Transverse colon (tissue), 4 donors: ENCODE measurements around the gene DOCK2. TPM values are rescaled to one million over a fixed set of nuclear protein-coding genes. Genes with fewer than 3 reads are reported as not detected.

ENCODE experiments used
- DNase-seq: peaks from one replicate; pipeline ENCODE4 v3.0.0-alpha.2; 2019
- H3K27ac ChIP-seq, 4 donors: fragments of 200-600 bp; sonication (generic); 2 replicates each; pipeline ENCODE4 v1.5.1; 2016 to 2018; ENCODE audit warnings: inconsistent platforms in 4 of 4
- H3K27me3 ChIP-seq: fragments of 200-600 bp; sonication (generic); 2 replicates; pipeline ENCODE4 v1.5.1; 2017; ENCODE audit warnings: inconsistent platforms
- H3K36me3 ChIP-seq, 4 donors: fragments of 200-600 bp; sonication (generic); 2 replicates each; pipeline ENCODE4 v1.5.1; 2017 to 2019; ENCODE audit warnings: inconsistent platforms in 4 of 4
- H3K4me1 ChIP-seq, 4 donors: fragments of 200-600 bp; sonication (generic); 2 replicates each; pipeline ENCODE4 v1.5.1; 2017 to 2020; ENCODE audit warnings: inconsistent platforms in 4 of 4
- H3K4me3 ChIP-seq, 4 donors: fragments of 200-600 bp; sonication (generic); 1 replicate in 1 of 4; 2 replicates in 3 of 4; pipeline versions ENCODE4 v1.5.1 to v1.6.1; 2017 to 2019; ENCODE audit warnings: inconsistent platforms in 4 of 4
- H3K9me3 ChIP-seq, 2 donors: fragments of 200-600 bp; sonication (generic); 2 replicates each; pipeline ENCODE4 v1.5.1; 2017 to 2019; ENCODE audit warnings: inconsistent platforms in 2 of 2
- CTCF ChIP-seq, 5 experiments: fragments of 200-600 bp in 3 of 5; fragments of 450-650 bp in 2 of 5; sonication (generic) in 3 of 5; IDR thresholded peaks; 1 replicate in 2 of 5; 2 replicates in 3 of 5; pipeline ENCODE4 v1.5.1; 2016 to 2017; ENCODE audit warnings: antibody characterized with exemption in 5 of 5, inconsistent platforms in 3 of 5, mild to moderate bottlenecking in 2 of 5, moderate library complexity in 1 of 5
- EP300 ChIP-seq: sonication (generic); formaldehyde crosslinking; IDR thresholded peaks from one replicate; pipeline ENCODE4 v1.6.1; 2017; ENCODE audit warnings: antibody characterized with exemption, low read depth
- POLR2A ChIP-seq: fragments of 450-650 bp; IDR thresholded peaks from one replicate; pipeline ENCODE4 v1.6.1; 2016; ENCODE audit warnings: antibody characterized with exemption, mild to moderate bottlenecking, moderate library complexity
- POLR2AphosphoS5 ChIP-seq, 3 donors: sonication (generic); formaldehyde crosslinking; IDR thresholded peaks; one replicate each; pipeline ENCODE4 v1.6.1; 2016; ENCODE audit warnings: antibody characterized with exemption in 3 of 3
- WGBS, 2 donors: methylation state at CpG; one replicate each; pipeline ENCODE4 v1.1.5; 2018; ENCODE audit warnings: low coverage in 1 of 2; 5-methylcytosine and 5-hydroxymethylcytosine counted together
- in situ Hi-C, 4 donors: fragments of 200-750 bp; cut with MboI; loops; one replicate each; pipeline versions ENCODE4 v1.15.0 to v1.15.1; 2017; ENCODE audit warnings: low sequenced_read_pairs in 3 of 4, low pct_ligation_motif_present in 1 of 4, low pct_unique_long_range_greater_than_20kb in 1 of 4
- intact Hi-C: fragments of 100-400 bp; cut with DNase I; formaldehyde crosslinking; loops from one replicate; pipeline ENCODE4 v1.15.1; 2023; ENCODE audit warnings: low total_unique reads
- total RNA-seq, 4 donors: library from RNA; depleted of rRNA; stranded (reverse); fragments of >200 nt; gene quantifications; one replicate each; pipeline ENCODE4 v1.1.0, GENCODE V29; 2016

Gene DOCK2
- total RNA-seq, 4 donors from 2014 or later, result 8.3 to 24.0 (median 14.3) TPM

GRCh38 chr5:169904508-169904907, 267.4 kb downstream of the DOCK2 start:
- Histone ChIP-seq H3K27ac (no peak overlapping the region), H3K4me3 (no peak overlapping the region), H3K27me3 (no peaks in the 10 kb centered on the region), H3K9me3 (no peaks in the 10 kb centered on the region), H3K36me3 (no peaks in the 10 kb centered on the region), H3K4me1 (no peaks in the 10 kb centered on the region)
- in situ Hi-C loops, result no loop called here
- intact Hi-C loops, result no loop called here
- WGBS, 2 donors, result 66% methylated on average over 5 of the region's 5 CpGs; no CpG with 5 or more reads in 1 of the 2 donors
- no peak for DNase-seq
- no peak for TF ChIP-seq POLR2AphosphoS5 (IDR thresholded peaks at IDR 0.05)
- no peak for TF ChIP-seq POLR2A
- no peak for TF ChIP-seq CTCF (IDR thresholded peaks at IDR 0.05)
- TF ChIP-seq EP300, result no peak

- no peaks in the 10 kb centered on the region for H3K36me3 ChIP-seq
- no peak overlapping the region for H3K4me3 ChIP-seq
- intact Hi-C loops (no loop called here), in situ Hi-C loops (no loop called here)
- H3K27ac ChIP-seq, result no peak overlapping the region
- DNase-seq, result no peak
- H3K9me3 ChIP-seq, result no peaks in the 10 kb centered on the region
- no peaks in the 10 kb centered on the region for H3K27me3 ChIP-seq
- no peaks in the 10 kb centered on the region for H3K4me1 ChIP-seq
- WGBS, 2 donors, result 83 to 92% methylated on average over 1 of the region's 1 CpG
- no peak for TF ChIP-seq EP300
- TF ChIP-seq POLR2A, result no peak
- no peak for TF ChIP-seq POLR2AphosphoS5 (IDR thresholded peaks at IDR 0.05)
- no peak for TF ChIP-seq CTCF (IDR thresholded peaks at IDR 0.05)
Observed at GRCh38 chr5:169905017-169905416, 267.9 kb downstream of the DOCK2 start.

- Histone ChIP-seq H3K36me3 (no peaks in the 10 kb centered on the region), H3K27me3 (no peaks in the 10 kb centered on the region), H3K9me3 (no peaks in the 10 kb centered on the region), H3K4me1 (no peaks in the 10 kb centered on the region), H3K4me3 (no peak overlapping the region), H3K27ac (no peak overlapping the region)
- no peak for TF ChIP-seq CTCF (IDR thresholded peaks at IDR 0.05)
- TF ChIP-seq POLR2AphosphoS5 (IDR thresholded peaks at IDR 0.05), result no peak
- TF ChIP-seq EP300, result no peak
- no peak for TF ChIP-seq POLR2A
- intact Hi-C loops (no loop called here), in situ Hi-C loops (no loop called here)
- WGBS, 2 donors, result 80 to 86% methylated on average over 4 to 8 of the region's 8 CpGs
- DNase-seq, result no peak
Observed at GRCh38 chr5:169906745-169907649, 269.9 kb downstream of the DOCK2 start.

- no peaks in the 10 kb centered on the region for H3K9me3 ChIP-seq
- no peak for TF ChIP-seq CTCF (IDR thresholded peaks at IDR 0.05)
- TF ChIP-seq POLR2A, result no peak
- TF ChIP-seq POLR2AphosphoS5 (IDR thresholded peaks at IDR 0.05), result no peak
- no peak for TF ChIP-seq EP300
- H3K36me3 ChIP-seq, result no peaks in the 10 kb centered on the region
- no peak overlapping the region for H3K4me3 ChIP-seq
- WGBS, 2 donors, result 47 to 50% methylated on average over 1 of the region's 1 CpG
- H3K27me3 ChIP-seq, result no peaks in the 10 kb centered on the region
- H3K27ac ChIP-seq, result no peak overlapping the region
- in situ Hi-C loops, result no loop called here
- intact Hi-C loops, result no loop called here
- DNase-seq, result no peak
- no peaks in the 10 kb centered on the region for H3K4me1 ChIP-seq
Observed at GRCh38 chr5:169908864-169909263, 271.8 kb downstream of the DOCK2 start.
